ENCODE measurements around the gene FOXG1.
A peak's percentile ranks its signal among the peaks of the same experiment; 100 is the strongest.

Gene FOXG1

DNA sequence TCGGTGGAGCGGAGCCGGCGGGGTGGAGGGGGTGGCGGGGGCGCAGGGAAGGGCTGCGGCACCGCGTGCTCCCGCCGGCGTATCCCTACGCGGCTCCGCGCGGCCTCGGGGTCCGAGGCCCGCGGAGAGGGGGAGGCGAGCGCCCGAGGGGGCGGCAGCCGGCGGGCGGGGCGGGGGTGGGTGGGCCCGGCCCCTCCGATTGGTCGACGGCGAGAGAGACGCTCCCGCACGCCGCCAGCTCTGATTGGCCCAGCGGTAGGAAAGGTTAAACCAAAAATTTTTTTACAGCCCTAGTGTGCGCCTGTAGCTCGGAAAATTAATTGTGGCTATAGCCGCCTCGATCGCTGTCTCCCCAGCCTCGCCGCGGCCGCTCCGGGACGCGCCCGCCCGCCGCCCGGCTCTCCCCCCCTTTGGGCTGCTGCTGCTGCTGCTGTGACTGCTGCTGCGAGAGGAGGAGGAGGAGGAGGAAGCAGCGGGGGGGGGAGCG is at the start of gene FOXG1:
Gene FOXG1 (plus strand): TSS at position 319 of the 487 bp plus-strand sequence. CDS start 493 bp downstream, outside the sequence.
- Histone ChIP-seq H3K9me3 (ENCODE audit: control insufficient read depth in 1 of 2, low read length in 2 of 2) (peaks cover 1 to 8% of the 10 kb centered on the region in 2 donors), H3K4me1 (ENCODE audit: control insufficient read depth in 1 of 2, insufficient read depth in 2 of 2, low read length in 2 of 2) (peaks cover 0 to 20% of the 10 kb centered on the region in 2 donors), H3K27me3 (ENCODE audit: low read depth, low read length) (peaks cover 53% of the 10 kb centered on the region), H3K27ac (ENCODE audit: low read length) (no peak within 1 kb of the TSS), H3K36me3 (ENCODE audit: control insufficient read depth in 1 of 2, insufficient read depth in 2 of 2, low read length in 2 of 2) (no peaks in the 10 kb centered on the region), H3K4me3 (ENCODE audit: low read depth in 1 of 2, low read length in 2 of 2) (peak within 1 kb of the TSS; percentile 44 to 56)

DNA sequence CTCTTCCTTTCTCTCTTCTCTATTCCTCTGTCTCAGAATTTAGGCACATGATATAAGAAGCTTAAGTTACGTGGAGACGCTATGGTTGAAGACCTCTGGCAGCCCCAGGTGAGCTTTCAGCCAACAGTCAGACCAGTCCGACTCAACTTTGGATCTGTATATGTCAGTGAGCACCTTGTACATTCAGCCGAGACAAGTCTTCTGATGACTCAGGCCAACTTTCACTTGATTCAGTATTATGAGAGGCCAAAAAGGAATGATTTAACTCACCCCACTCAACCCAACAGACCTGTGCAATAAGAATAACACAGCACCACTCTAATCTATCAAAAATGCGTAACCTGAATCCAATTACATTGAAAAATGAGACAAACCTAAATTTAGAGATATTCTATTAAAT is 47.5 kb upstream of the FOXG1 start:
- Histone ChIP-seq H3K27ac (ENCODE audit: low read length) (no peak overlapping the region), H3K9me3 (ENCODE audit: control insufficient read depth in 1 of 2, low read length in 2 of 2) (no peaks in the 10 kb centered on the region), H3K4me3 (ENCODE audit: low read depth in 1 of 2, low read length in 2 of 2) (no peak overlapping the region), H3K4me1 (ENCODE audit: control insufficient read depth in 1 of 2, insufficient read depth in 2 of 2, low read length in 2 of 2) (no peaks in the 10 kb centered on the region), H3K36me3 (ENCODE audit: control insufficient read depth in 1 of 2, insufficient read depth in 2 of 2, low read length in 2 of 2) (no peaks in the 10 kb centered on the region), H3K27me3 (ENCODE audit: low read depth, low read length) (no peaks in the 10 kb centered on the region)

GRCh38 chr14:28731358-28731757 is 35.2 kb upstream of the FOXG1 start:
- no peaks in the 10 kb centered on the region for H3K9me3 ChIP-seq (ENCODE audit: control insufficient read depth in 1 of 2, low read length in 2 of 2)
- H3K4me3 ChIP-seq (ENCODE audit: low read depth in 1 of 2, low read length in 2 of 2) = no peak overlapping the region
- no peaks in the 10 kb centered on the region for H3K4me1 ChIP-seq (ENCODE audit: control insufficient read depth in 1 of 2, insufficient read depth in 2 of 2, low read length in 2 of 2)
- H3K27ac ChIP-seq (ENCODE audit: low read length) = no peak overlapping the region
- no peaks in the 10 kb centered on the region for H3K27me3 ChIP-seq (ENCODE audit: low read depth, low read length)
- no peaks in the 10 kb centered on the region for H3K36me3 ChIP-seq (ENCODE audit: control insufficient read depth in 1 of 2, insufficient read depth in 2 of 2, low read length in 2 of 2)

DNA sequence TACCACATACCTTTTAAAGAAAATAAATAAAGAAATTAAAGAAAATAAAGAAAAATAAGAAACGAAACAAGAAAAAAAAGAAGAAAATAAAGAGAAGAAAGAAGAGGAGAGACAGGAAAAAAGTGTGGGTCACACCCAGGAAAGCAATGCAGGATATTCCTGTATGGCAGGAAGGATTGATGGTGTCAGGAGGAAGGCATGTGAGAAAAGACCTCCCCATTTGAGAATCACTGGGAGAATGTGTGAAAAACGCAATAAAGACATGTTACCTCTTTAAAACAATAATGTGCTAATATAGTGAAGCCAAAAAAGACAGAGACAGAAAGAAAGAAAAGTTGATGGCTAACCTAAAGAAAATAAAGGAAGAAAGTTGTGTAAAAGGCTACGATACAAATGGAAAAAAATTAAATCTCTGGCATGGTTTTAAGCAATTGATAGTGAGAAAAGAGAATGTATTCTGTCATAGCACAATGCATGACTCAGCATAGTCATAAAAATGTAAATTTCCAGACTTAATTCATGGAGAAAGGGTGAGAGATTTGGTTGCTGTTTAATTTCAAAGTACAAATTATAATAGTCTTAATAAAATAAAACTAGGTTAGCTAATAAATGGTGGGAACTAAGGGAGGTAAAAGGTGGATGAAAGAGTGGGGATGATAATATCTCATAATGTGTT is 24.3 kb upstream of the FOXG1 start:
- H3K36me3 ChIP-seq (ENCODE audit: control insufficient read depth in 1 of 2, insufficient read depth in 2 of 2, low read length in 2 of 2) = no peaks in the 10 kb centered on the region
- no peaks in the 10 kb centered on the region for H3K4me1 ChIP-seq (ENCODE audit: control insufficient read depth in 1 of 2, insufficient read depth in 2 of 2, low read length in 2 of 2)
- H3K9me3 ChIP-seq (ENCODE audit: control insufficient read depth in 1 of 2, low read length in 2 of 2) = peaks cover 0 to 9% of the 10 kb centered on the region in 2 donors
- no peak overlapping the region for H3K4me3 ChIP-seq (ENCODE audit: low read depth in 1 of 2, low read length in 2 of 2)
- no peaks in the 10 kb centered on the region for H3K27me3 ChIP-seq (ENCODE audit: low read depth, low read length)
- no peak overlapping the region for H3K27ac ChIP-seq (ENCODE audit: low read length)

GRCh38 chr14:28744126-28744525 is 22.5 kb upstream of the FOXG1 start:
- H3K4me3 ChIP-seq (ENCODE audit: low read depth in 1 of 2, low read length in 2 of 2) = no peak overlapping the region
- peaks cover 0 to 9% of the 10 kb centered on the region in 2 donors for H3K9me3 ChIP-seq (ENCODE audit: control insufficient read depth in 1 of 2, low read length in 2 of 2)
- no peaks in the 10 kb centered on the region for H3K36me3 ChIP-seq (ENCODE audit: control insufficient read depth in 1 of 2, insufficient read depth in 2 of 2, low read length in 2 of 2)
- H3K4me1 ChIP-seq (ENCODE audit: control insufficient read depth in 1 of 2, insufficient read depth in 2 of 2, low read length in 2 of 2) = no peaks in the 10 kb centered on the region
- no peak overlapping the region for H3K27ac ChIP-seq (ENCODE audit: low read length)
- H3K27me3 ChIP-seq (ENCODE audit: low read depth, low read length) = no peaks in the 10 kb centered on the region

- no peaks in the 10 kb centered on the region for H3K36me3 ChIP-seq (ENCODE audit: control insufficient read depth in 1 of 2, insufficient read depth in 2 of 2, low read length in 2 of 2)
- peaks cover 0 to 9% of the 10 kb centered on the region in 2 donors for H3K9me3 ChIP-seq (ENCODE audit: control insufficient read depth in 1 of 2, low read length in 2 of 2)
- no peaks in the 10 kb centered on the region for H3K4me1 ChIP-seq (ENCODE audit: control insufficient read depth in 1 of 2, insufficient read depth in 2 of 2, low read length in 2 of 2)
- H3K27me3 ChIP-seq (ENCODE audit: low read depth, low read length) = no peaks in the 10 kb centered on the region
- no peak overlapping the region for H3K27ac ChIP-seq (ENCODE audit: low read length)
- H3K4me3 ChIP-seq (ENCODE audit: low read depth in 1 of 2, low read length in 2 of 2) = no peak overlapping the region
Observed at GRCh38 chr14:28745176-28745575, 21.4 kb upstream of the FOXG1 start.

DNA sequence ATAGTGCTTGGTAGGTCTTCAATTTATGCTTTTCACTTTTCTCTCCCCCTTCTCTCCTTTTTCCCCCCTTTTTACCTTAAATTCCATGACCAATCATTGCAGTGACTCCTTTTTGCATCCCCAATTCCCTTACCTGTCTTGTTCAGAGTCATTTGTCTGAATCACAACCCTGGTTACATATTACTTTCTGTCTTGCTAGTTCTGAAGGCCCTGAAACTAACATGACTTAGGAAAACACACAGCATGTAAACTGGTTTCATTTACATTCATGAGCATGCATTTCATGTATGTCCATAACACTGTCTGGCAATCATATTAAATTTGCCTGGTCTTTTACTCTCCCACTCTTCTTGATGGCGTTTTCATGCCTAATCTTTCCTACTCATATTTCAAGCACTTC is 20.3 kb upstream of the FOXG1 start:
- no peak overlapping the region for H3K27ac ChIP-seq (ENCODE audit: low read length)
- no peak overlapping the region for H3K4me3 ChIP-seq (ENCODE audit: low read depth in 1 of 2, low read length in 2 of 2)
- no peaks in the 10 kb centered on the region for H3K27me3 ChIP-seq (ENCODE audit: low read depth, low read length)
- H3K36me3 ChIP-seq (ENCODE audit: control insufficient read depth in 1 of 2, insufficient read depth in 2 of 2, low read length in 2 of 2) = no peaks in the 10 kb centered on the region
- peaks cover 0 to 9% of the 10 kb centered on the region in 2 donors for H3K9me3 ChIP-seq (ENCODE audit: control insufficient read depth in 1 of 2, low read length in 2 of 2)
- H3K4me1 ChIP-seq (ENCODE audit: control insufficient read depth in 1 of 2, insufficient read depth in 2 of 2, low read length in 2 of 2) = no peaks in the 10 kb centered on the region

DNA sequence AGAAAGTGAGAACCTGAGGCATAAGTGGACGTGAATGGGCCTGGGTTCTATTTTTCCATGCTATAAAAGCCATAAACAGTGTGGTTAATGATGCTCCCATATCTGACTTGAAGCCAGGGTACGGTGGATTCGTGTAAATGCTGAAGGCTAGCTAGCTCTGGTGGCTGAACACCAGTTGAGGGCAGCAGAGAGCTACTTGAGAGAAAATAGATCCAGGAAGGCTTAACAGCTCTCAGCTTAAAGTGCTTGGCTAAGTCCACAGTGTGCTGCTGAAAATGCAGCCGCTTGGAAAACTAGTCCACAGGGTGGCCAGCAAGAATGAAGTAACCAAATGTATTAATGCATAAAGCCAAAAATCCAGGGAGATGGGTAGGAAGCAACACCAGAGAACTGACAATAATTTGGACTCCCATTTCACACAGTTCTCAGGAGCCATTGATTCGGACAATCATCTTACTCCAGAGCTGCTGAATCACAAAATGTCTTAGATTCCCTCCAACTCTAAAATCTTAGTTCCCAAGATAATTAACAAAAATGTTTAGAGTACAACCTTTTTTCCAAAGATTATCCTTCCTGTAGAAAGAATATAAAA is 15.0 kb upstream of the FOXG1 start:
- Histone ChIP-seq H3K9me3 (ENCODE audit: control insufficient read depth in 1 of 2, low read length in 2 of 2) (peaks cover 0 to 7% of the 10 kb centered on the region in 2 donors), H3K27me3 (ENCODE audit: low read depth, low read length) (peaks cover 14% of the 10 kb centered on the region), H3K36me3 (ENCODE audit: control insufficient read depth in 1 of 2, insufficient read depth in 2 of 2, low read length in 2 of 2) (no peaks in the 10 kb centered on the region), H3K4me3 (ENCODE audit: low read depth in 1 of 2, low read length in 2 of 2) (no peak overlapping the region), H3K4me1 (ENCODE audit: control insufficient read depth in 1 of 2, insufficient read depth in 2 of 2, low read length in 2 of 2) (peaks cover 0 to 5% of the 10 kb centered on the region in 2 donors), H3K27ac (ENCODE audit: low read length) (no peak overlapping the region)

DNA sequence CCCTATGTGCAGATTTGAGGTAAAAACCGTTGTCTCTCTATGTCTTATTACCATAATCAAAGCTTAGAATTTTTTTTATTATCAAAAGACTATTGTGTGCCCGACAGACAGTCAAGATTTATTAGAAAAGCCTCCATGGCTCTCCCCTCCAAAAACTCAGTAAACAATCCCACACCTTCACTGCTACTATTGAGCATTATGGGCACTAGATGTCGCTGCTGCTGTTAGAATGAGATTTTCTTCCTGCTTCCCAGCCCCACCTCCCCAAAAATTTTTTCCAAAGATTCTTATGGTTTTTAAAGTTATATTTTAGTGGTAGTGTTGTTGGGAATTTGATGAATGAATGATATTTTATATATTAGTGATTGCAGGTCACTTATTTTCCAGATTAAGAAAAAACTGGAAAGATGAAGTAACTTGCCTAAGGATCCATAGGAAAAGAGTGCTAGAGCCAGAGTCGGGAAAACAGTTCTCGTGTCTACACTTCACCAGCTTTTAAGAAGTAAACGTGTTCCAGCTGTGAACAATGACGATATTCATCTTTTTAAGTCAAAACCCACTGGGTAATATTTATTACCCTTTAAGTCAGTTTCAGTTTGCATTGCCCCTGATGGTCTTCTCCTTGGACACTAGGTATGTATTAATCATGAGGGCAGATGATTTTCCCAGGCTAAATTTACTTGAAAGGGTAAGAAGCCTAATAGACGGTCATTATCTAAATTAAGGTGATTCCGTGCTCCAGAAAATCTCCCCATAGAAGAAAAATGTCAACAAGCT is 12.2 kb upstream of the FOXG1 start:
- Histone ChIP-seq H3K4me1 (ENCODE audit: control insufficient read depth in 1 of 2, insufficient read depth in 2 of 2, low read length in 2 of 2) (peaks cover 0 to 11% of the 10 kb centered on the region in 2 donors), H3K27ac (ENCODE audit: low read length) (no peak overlapping the region), H3K36me3 (ENCODE audit: control insufficient read depth in 1 of 2, insufficient read depth in 2 of 2, low read length in 2 of 2) (no peaks in the 10 kb centered on the region), H3K27me3 (ENCODE audit: low read depth, low read length) (peaks cover 36% of the 10 kb centered on the region), H3K4me3 (ENCODE audit: low read depth in 1 of 2, low read length in 2 of 2) (no peak overlapping the region), H3K9me3 (ENCODE audit: control insufficient read depth in 1 of 2, low read length in 2 of 2) (no peaks in the 10 kb centered on the region)

GRCh38 chr14:28755198-28755815 is 11.3 kb upstream of the FOXG1 start:
- Histone ChIP-seq H3K4me3 (ENCODE audit: low read depth in 1 of 2, low read length in 2 of 2) (no peak overlapping the region), H3K27me3 (ENCODE audit: low read depth, low read length) (peaks cover 44% of the 10 kb centered on the region)

GRCh38 chr14:28755884-28756268 is 10.7 kb upstream of the FOXG1 start:
- Histone ChIP-seq H3K27me3 (ENCODE audit: low read depth, low read length) (peaks cover 44% of the 10 kb centered on the region), H3K27ac (ENCODE audit: low read length) (no peak overlapping the region), H3K4me1 (ENCODE audit: control insufficient read depth in 1 of 2, insufficient read depth in 2 of 2, low read length in 2 of 2) (peaks cover 0 to 18% of the 10 kb centered on the region in 2 donors), H3K36me3 (ENCODE audit: control insufficient read depth in 1 of 2, insufficient read depth in 2 of 2, low read length in 2 of 2) (no peaks in the 10 kb centered on the region), H3K4me3 (ENCODE audit: low read depth in 1 of 2, low read length in 2 of 2) (no peak overlapping the region), H3K9me3 (ENCODE audit: control insufficient read depth in 1 of 2, low read length in 2 of 2) (no peaks in the 10 kb centered on the region)

More at GRCh38 chr14:28755198-28755815, 11.3 kb upstream of the FOXG1 start:
- no peak overlapping the region for H3K27ac ChIP-seq (ENCODE audit: low read length)
- H3K36me3 ChIP-seq (ENCODE audit: control insufficient read depth in 1 of 2, insufficient read depth in 2 of 2, low read length in 2 of 2) = no peaks in the 10 kb centered on the region
- H3K4me1 ChIP-seq (ENCODE audit: control insufficient read depth in 1 of 2, insufficient read depth in 2 of 2, low read length in 2 of 2) = peaks cover 0 to 18% of the 10 kb centered on the region in 2 donors
- no peaks in the 10 kb centered on the region for H3K9me3 ChIP-seq (ENCODE audit: control insufficient read depth in 1 of 2, low read length in 2 of 2)

Data from muscle layer of duodenum (tissue), 2 donors.